Activated CD8-positive, alpha-beta memory T cell treated with anti-CD3 and anti-CD28 coated beads, Interleukin-2, amount 50 U/mL, for 4 hours (primary cell): ENCODE measurements around the gene CMIP.

Experiments
- DNase-seq: peaks from one replicate; pipeline ENCODE4 v3.0.0-alpha.2; 2020

The CMIP gene

DNA sequence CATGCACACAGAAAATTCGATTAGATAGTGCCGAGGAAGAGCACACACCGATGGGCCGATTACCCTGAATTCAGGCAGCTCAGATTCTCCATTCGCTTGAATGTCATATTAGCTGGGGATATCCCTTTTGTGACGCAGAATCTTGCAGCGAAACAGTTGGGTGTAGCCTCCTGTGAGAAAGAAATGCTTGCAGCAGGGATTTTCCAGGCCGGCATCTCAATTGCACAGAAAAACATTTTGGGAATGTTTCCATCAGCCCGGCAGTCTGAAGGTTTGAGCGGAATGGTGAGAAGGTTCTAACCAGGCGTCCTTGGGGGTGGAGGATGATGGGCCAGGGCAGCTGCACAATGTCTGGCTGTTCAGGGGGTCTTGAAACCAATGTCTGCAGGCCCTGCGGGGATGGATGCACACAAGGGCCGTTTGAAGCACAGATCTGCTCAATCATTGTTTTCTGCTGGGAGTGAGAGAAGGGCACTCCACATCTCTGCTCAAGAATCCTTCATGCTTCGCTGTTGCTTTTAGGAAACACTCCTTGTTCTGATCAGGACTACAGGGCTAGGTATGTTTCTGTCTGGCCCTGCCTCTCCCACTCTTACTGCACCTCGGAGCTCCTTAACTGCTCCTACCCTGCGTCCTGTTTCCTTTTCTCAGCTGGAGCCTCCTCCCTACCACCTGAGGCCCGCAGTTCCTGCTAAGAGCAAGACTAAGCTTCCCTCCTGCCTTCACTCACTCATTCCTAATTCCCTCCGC, 94.6 kb downstream of the CMIP start:
- no peak for DNase-seq

- no peak for DNase-seq
Measured at GRCh38 chr16:81539759-81540472, 95.3 kb downstream of the CMIP start.

DNA sequence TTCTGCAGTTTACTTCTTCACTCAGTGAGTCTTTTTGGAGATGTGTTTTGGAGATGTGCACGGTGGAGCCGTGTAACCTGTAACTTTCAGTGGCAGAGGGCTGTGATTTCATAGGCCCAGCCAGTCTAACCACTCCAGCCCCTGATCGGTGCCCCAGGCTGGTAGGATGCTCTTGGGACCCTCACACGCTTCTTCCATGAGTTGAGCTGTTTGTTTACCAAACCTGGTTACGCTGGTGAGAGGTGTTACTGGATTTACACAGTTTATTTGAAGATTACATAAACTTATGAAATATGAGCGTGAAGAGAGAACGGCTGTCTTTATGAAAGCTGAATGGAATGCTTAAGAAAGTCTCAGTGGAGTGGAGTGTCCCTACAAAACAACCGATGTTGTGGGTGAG, 96.7 kb downstream of the CMIP start:
- DNase-seq, result no peak

DNA sequence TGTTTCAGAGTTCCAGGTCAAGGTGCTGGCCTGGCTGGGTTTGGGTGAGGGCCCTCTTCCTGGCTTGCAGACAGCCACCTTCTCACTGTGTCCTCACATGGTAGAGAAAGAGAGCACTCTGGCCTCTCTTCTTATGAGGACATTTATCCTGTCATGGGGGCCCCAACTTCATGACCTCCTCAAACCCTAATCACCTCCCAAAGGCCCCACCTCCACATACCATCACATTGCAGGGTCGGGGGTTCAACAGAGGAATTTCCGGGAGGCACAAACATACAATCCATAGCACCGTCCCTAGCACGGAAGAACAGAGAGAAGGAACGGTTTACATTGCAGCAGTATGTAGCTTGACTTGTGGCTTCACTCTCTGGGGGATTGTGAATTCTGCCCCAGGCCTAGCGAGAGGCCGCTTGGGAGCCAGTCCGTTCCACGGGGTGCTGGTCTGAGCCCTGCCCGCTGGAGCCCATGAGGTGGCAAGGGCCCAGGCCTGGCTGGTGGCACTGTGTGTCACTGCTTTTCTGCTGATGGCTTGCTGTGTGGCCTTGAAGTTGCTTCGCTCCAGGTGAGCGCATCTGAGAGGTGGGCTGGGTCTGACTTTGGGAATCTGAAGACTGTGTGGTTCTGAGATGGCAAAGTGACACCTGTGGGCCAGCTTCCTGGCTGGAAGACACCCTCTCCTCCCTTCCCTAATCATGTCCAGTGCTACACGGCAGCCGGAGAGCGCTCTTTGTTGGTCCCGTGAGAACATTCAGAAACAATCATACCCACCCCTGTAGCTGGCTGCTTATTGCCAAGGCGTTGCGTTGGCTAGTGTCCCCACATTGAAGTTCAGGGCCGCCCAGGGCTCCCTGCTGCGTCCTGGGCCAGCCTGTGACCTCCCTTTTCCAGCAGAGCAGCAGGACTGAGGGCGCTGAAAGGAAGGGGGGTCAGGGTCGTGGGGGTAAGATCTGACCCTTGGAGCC, 98.3 kb downstream of the CMIP start:
- DNase-seq, result no peak

DNA sequence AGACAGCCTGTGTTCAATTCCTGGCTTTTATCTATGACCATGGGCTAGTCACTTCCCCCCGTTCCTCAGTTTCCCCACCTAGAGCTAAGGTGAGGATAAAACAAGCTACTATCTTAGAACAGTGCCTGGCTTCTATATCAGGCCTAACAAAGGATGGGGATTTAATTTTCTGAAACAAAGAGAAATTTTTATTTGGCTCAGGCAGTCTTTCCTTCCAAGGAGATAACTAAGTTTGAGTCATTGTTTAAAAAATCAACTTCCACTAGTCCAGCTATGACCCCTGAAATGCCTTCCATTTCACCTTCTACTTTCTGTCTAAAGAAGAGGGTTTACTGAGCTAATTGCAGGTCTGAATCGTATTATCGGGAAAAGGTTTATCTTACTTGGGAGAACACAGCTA, 99.0 kb downstream of the CMIP start:
- no peak for DNase-seq

GRCh38 chr16:81544261-81544660, 99.7 kb downstream of the CMIP start:
- no peak for DNase-seq

DNA sequence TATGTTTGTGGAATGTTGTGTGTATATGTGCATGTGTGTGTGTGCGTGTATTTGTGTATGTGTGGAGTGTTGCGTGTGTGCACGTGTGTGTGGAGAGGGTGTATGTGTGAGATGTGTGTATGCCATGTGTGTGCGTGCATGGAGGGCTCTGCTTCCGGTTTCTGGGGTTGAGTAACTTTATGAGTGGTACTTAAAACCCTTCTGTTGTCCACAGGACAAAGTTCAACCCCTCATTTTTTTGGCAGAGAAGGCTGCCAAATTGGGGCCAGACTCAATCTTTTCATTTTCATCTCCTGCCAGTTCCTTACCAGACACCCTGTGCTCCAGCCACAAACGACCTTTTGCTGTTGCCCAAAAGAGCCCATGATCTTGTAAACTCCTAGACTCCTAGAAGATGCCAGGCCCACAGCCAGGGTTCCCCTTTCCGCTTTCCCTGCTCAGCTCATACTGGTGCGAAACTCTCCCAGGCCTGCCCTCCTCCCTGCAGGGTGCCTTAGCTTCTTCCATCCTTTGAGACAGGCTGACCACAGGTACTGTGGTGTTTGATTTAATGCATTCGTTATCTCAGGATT, 100.2 kb downstream of the CMIP start:
- DNase-seq, result no peak

DNA sequence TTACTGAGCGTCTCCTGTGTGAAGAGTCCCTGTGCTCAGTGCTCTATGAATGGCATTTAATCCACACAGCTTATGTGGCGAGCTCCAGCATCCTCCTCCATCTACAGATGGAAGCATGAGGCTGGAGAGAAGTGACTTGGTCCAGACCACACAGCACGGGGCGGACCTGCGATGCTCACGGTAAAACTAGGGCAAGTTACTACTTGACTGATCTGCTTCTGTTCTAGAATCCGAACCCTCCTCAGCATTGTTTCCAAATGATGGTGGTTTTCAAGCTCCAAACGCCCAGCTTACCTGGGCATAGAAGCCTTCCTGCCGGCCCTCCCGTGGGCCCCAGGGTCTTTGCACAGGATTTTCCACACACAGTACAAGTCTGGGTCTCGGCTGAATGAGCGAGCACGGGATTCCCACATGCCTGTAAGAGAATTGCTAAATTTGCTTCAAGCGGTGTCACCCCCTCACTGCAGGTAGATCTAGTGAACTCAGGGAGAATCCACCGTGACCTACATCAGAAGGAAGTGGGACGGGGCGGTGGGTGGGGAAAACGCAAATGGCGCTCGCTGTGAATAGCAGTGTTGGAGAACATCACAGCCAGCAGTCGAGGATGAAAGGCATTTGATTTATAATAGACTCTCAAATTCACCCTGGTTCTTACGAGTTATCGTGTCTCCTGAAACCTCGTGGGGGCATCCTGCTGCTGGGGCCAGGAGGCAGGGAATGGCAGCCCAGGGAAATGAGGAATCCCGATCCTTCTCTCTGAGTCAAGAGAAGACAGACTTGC, 101.1 kb downstream of the CMIP start:
- DNase-seq, result no peak

DNA sequence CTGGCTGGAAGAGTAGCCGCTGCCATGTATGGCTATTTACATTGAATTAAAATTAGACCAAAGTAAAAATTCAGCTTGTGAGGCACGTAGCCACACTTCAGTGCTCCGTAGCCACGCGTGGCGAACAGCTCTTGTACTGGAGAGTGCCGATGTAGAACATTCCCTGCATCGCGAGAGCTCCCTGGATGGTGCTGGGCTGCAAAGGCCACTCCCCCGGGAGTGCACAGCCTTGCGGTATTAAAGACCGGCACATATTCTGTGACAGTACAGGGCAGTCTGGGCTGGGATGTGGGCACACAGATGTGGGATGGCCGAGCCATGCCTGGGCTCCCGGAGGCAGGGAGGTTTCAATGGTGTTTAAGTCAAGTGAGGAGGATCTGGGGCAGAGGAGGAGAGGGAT, 102.2 kb downstream of the CMIP start:
- DNase-seq, result no peak

DNA sequence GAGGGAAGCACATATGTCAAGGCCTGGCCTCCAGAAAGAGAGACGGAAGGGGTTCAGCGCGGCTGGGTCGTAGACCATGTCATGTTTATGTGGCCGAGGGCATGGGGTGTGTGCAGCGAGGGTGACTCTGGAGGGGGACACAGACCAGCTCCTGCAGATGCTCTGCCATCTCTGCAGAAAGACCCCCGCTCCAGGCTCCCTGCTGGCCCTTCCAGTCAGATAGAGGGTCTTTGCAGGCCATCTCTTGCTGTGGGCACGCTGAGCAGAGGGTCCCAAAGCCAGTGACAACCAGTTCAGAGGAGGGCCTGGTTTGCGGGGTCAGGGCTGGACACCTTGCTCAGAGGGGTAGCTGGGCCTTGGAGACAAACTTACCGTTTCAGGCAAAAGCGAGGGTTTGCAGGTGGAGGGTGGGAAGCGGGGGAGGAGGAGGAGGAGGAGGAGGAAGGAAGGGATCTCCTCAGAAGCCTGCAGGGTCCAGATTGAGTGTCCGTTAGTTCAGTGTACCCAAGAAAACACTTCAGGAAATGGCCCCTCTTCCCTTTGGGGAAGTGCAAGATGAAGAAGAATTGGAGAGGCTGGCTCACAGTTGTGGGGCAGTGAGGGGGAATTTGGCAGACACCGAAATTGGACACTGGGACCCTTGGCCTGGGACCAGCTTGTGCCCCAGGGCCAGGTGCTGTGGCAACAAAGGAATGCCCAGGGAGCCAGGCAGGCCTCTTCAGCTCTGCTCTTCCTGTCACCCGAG, 102.8 kb downstream of the CMIP start:
- DNase-seq, result no peak

GRCh38 chr16:81547939-81548216, 103.3 kb downstream of the CMIP start:
- no peak for DNase-seq

- DNase-seq, result no peak
Measured at GRCh38 chr16:81548551-81548875, 103.9 kb downstream of the CMIP start.

- no peak for DNase-seq
Measured at GRCh38 chr16:81548876-81549546, 104.4 kb downstream of the CMIP start.

- DNase-seq, result no peak
Measured at GRCh38 chr16:81549547-81550431, 105.2 kb downstream of the CMIP start.

- DNase-seq, result no peak
Measured at GRCh38 chr16:81550432-81550808, 105.8 kb downstream of the CMIP start.

GRCh38 chr16:81551151-81551808, 106.7 kb downstream of the CMIP start:
- no peak for DNase-seq

DNA sequence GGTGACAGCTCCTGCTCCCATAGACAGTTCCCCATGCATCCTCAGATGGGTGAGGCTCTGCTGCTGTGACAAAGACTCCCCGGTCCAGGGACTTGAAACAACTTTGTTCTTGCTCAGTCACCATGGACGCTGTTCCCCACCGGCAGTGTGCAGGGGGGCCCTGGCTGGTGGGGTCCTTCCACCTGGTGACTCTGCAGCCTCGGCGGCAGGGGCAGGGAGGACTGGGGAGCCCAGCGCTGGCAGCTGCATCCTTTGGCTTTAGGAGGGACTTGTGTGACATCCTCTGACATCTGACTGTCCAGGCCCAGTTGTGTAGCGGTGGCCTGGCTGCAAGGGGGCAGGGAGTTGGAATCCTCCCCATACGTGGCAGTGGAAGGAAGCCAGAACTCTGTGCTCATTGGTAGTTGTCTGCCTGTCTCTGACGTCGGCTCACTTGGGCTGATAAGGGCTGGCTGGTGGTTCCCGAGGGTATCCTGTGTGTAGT, 107.3 kb downstream of the CMIP start:
- DNase-seq, result no peak

- DNase-seq, result no peak
Measured at GRCh38 chr16:81552743-81553079, 108.1 kb downstream of the CMIP start.

DNA sequence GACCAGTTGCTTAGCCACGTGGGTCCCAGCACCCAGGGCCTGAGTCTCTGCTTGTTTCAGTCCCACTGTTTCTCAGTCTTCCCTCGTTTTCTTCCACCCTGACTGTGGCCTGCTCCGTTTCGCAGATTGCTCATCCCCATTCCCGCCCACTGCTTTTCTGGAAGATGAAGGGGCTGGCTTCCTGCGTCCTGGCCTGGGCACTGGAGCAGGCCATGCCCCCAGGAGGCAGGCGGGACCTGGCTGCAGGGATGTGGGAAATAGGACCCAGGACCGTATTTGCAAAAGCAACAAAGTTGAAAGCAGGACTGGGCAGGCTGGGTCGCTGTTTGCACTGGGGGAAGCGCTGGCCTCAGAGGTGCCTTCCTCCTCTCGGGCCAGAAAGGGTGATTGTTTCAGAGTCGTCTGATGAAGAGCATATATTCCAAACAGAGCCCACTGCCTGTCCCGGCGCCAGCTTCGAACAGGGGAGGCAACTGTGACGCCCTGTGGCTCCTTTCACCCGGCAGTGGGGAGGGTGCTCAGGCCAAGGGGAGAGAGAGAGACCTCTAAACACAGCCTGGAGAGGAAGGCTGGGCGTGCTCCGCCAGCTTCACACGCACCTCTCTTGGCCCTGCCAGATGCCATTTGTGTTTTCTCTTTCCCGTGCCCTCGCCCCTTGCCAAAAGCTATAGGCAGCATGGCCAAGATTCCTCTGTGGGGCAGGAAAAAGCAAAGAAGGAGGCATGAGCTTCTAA, 108.6 kb downstream of the CMIP start:
- no peak for DNase-seq
